GM21423 (cell line): ENCODE results near the gene CDKAL1.
"Not testable (repeated sequence)": the region's sequence is repeated elsewhere in the genome, so short reads cannot be mapped to it uniquely, and the experiment has no call there.

Experiments used
- ATAC-seq: cut with Tn5 transposase; IDR thresholded peaks from one replicate; pipeline ENCODE4 v1.9.1; 2021; ENCODE audit warnings: mild to moderate bottlenecking, moderate library complexity; ENCODE audit not compliant: unreplicated experiment

CDKAL1 gene

GRCh38 chr6:20732896-20733295, 198.6 kb downstream of the CDKAL1 start:
- ATAC-seq = no peak

GRCh38 chr6:20737912-20738311, 203.7 kb downstream of the CDKAL1 start:
- ATAC-seq = no peak

DNA sequence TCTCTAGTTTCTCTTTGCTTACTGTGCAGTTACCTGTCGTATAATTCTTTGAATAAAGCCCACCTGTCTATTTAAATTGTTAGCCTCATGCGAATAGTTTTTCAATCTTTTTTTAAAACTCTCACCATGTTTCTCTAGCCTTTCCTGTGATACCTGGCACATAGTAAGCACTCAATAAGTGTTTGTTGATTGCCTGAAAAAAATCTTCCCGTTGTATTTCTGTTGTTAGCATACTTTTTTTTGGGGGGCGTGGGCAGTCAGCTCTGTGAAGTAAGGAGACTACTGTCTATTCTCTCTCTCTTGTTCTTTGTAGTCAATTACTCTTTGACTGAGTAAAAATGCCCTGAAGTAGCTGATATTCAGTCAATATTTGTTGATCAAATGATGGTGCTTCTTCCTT, 205.8 kb downstream of the CDKAL1 start:
- ATAC-seq = no peak

- no peak for ATAC-seq
These were observed 206.5 kb downstream of the CDKAL1 start for GRCh38 chr6:20740727-20741126.

GRCh38 chr6:20741490-20741889, 207.2 kb downstream of the CDKAL1 start:
- ATAC-seq = no peak

DNA sequence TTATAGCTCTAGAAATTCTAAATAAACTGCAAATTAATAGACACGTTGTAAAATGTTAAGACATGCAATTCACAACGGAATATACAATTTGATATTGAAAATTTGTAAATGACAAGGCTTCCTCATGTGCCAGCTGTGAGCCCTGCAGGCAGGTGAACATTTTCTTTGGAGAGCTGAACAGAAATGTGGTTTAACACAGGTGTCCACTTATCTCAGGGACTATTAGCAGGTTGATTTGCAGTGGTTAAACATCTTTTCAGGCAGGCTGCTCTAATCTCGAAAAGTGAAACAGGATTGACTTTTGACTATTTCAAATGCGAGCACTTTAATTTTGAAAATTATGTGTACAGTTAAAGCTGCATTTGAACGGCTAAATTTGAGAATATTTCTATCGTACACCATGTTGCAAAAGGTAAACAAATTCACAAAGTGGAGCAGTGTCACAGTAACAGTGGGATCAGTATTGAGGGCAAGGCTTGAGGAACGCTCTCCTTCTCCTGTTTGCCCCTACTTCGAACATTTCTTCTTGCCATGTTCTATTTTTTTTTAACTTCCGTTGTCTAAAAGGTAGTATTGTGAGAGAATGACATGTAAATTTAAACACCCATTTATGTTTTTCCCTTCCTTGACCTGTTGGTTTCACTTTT, 210.8 kb downstream of the CDKAL1 start:
- ATAC-seq = no peak

GRCh38 chr6:20746024-20746423, 211.8 kb downstream of the CDKAL1 start:
- no peak for ATAC-seq

GRCh38 chr6:20746805-20747558, 212.7 kb downstream of the CDKAL1 start:
- ATAC-seq = no peak

DNA sequence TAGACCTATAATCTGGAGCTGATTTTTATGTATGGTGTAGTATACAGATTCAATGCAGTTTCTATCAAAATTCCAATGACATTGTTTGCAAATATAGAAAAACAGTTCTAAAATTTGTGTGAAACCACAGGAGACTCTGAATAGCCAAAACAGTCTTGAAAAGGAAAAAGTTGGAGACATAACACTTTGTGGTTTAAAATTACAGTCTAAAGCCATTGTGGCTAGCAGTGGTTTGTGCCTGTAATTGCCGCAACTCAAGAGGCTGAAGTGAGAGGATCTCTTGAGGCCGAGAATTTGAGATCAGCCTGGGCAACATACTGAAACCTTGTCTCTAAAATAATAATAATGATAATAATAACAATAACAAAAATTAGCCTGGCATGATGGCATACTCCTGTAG, 213.7 kb downstream of the CDKAL1 start:
- no peak for ATAC-seq

GRCh38 chr6:20751293-20751935, 217.2 kb downstream of the CDKAL1 start:
- no peak for ATAC-seq

DNA sequence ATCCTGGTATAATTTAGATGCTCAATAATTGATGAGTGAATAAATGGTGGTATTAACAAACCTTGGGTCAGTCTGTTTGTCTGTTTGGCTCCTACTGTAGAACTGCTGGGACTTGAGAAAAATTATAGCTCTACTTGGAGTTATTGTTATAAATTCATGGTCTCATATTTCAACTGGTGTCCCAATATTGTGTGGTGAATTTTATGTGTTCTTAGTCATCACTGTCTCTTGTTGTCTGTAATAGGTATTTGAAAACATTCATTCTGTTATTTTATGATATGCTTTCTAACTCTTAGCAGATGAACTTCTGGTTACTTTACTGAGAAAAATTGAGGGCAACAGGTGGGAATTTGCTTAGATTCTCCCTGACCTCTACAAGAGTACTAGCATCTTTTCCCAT, 221.4 kb downstream of the CDKAL1 start:
- ATAC-seq = no peak

DNA sequence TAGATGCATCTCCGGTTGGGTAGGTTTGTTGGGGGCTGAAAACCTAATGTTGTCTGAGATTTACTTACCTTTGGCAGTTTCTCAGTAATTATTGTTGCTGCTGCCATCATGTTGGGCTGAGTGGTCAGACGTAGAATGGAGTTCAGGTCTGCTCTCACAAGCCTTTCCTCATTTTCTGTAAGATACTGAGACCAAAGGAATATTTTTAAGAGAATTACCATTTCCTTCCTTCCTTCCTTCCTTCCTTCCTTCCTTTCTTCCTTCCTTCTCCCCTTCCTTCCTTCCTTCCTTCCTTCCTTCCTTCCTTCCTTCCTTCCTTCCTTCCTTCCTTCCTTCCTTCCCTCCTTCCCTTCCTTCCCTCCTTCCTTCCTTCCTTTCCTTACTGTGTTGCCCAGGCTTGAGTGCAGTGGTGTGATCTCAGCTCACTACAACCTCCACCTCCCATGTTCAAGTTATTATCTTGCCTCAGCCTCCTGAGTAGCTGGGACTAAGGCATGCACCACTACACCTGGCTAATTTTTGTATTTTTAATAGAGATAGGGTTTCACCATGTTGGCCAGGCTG, 222.4 kb downstream of the CDKAL1 start:
- not testable (repeated sequence) for ATAC-seq

- no peak for ATAC-seq
These were observed 223.5 kb downstream of the CDKAL1 start for GRCh38 chr6:20757761-20758160.

DNA sequence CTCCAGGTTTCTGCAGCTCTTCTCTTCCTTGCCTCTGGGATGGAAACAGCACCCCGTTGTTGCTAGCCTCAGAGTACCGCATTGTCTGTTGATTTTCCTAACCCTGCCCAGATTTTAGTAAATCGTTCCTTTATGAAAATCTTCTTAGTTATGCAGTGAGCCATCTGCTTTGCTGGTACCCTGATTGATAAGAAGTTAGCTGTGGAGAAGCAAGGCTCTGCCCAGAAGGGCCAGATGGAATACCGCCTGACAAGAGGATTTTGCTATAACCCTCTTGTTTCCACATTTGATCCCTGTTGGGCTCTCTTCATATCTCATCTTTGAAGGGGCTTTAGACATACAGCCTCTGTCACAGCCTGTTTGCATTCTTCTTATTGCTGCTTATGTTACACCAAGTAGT, 229.0 kb downstream of the CDKAL1 start:
- ATAC-seq = no peak

- ATAC-seq = no peak
These were observed 235.4 kb downstream of the CDKAL1 start for GRCh38 chr6:20769631-20770030.

- no peak for ATAC-seq
These were observed 236.5 kb downstream of the CDKAL1 start for GRCh38 chr6:20770773-20771172.

GRCh38 chr6:20771409-20771808, 237.2 kb downstream of the CDKAL1 start:
- no peak for ATAC-seq

DNA sequence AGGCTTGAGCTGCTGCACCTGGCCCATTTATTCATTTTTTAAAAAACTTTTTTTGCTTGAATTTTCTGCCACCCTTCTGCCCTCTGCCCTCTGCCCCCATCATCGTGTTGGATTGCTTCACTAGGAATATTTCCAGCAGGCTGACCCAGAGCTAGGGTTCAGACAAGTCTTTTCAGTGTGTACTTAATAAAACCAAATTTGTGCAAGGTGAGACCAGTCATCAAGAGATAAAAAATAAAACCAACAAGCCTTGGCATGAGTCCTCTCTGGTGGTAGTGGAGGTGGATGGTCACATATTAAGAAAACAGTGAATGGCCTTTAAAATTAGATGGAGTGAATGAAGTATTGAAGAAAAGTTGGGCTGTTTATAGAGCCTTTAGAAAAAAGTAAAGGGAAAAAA, 239.6 kb downstream of the CDKAL1 start:
- no peak for ATAC-seq

DNA sequence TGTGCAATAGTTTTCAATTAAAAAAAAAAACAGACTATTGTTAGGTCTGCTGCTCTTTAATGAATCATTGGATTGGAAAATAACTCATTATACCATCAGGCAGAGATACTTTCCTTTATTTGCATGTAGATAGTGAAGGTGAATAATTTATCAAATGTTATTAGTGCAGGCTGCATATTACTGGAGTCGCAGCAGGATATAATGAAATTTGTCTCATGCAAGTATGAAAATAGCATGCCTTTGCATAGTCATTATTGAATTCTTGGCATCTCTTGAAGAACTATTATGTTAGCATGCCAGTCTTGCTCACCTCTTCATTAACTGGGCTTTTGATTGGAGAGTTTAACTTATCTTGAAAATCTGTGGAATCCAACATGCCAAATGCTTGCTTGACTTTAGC, 241.7 kb downstream of the CDKAL1 start:
- ATAC-seq = no peak

- ATAC-seq = no peak
These were observed 243.5 kb downstream of the CDKAL1 start for GRCh38 chr6:20777801-20778200.

DNA sequence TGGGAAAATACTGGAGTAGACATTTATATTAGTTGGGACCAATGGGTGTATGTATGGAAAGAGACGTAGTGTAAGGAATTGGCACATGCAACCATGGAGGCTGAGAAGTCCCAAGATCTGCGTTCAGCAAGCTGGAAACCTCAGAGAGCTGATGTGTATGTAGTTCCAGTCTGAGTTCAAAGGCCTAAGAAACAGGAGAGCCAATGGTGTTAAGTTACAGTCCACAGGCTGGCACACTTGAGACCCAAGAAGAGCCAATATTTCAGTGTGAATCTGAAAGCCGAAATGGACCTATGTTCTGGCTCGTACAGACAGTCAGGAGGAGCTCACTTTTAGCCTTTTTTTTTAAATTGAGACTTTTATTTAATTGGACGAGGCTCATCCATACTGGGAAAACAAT, 244.2 kb downstream of the CDKAL1 start:
- ATAC-seq = no peak

DNA sequence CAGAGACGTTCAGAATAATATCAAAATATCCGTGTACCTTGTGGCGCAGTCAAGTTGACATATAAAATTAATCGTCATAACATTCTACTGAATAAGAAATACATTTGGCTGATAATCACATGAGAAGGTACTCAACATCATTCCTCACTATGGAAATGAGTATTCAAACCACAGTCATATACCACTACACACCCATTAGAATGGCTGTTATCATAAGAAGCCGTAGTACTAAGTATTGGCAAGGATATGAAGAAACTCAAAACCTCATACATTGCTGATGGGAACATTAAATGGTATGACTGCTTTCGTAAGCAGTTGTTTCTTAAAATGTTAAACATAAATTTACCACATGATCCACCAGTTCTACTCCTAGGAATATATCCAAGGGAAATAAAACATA, 244.7 kb downstream of the CDKAL1 start:
- no peak for ATAC-seq
